GM06990 (cell line): ENCODE data around the gene MFAP2.

Source experiments
- DNase-seq: peaks from one replicate; pipeline ENCODE4 v3.0.0-alpha.2; 2011; ENCODE audit not compliant: insufficient read length; ENCODE audit errors: extremely low read depth
- H3K27me3 ChIP-seq: replicated peaks from 2 replicates; pipeline ENCODE4 v1.6.0; 2011; ENCODE audit warnings: low read length; ENCODE audit not compliant: control insufficient read depth, insufficient read depth
- H3K36me3 ChIP-seq: 2 replicates; pipeline ENCODE4 v1.5.1; 2011; ENCODE audit warnings: low read length; ENCODE audit not compliant: control insufficient read depth, insufficient read depth
- H3K4me3 ChIP-seq: replicated peaks from 2 replicates; pipeline ENCODE4 v1.5.1; 2011; ENCODE audit warnings: low read depth, mild to moderate bottlenecking, control low read depth, low read length
- TF ChIP-seq, protein P1 (sequence below): IDR thresholded peaks from 2 replicates; pipeline ENCODE4 v1.5.1; 2011; ENCODE audit warnings: low read length, control low read depth, mild to moderate bottlenecking, inconsistent platforms; ENCODE audit not compliant: insufficient read depth, poor library complexity, severe bottlenecking

The MFAP2 gene

DNA sequence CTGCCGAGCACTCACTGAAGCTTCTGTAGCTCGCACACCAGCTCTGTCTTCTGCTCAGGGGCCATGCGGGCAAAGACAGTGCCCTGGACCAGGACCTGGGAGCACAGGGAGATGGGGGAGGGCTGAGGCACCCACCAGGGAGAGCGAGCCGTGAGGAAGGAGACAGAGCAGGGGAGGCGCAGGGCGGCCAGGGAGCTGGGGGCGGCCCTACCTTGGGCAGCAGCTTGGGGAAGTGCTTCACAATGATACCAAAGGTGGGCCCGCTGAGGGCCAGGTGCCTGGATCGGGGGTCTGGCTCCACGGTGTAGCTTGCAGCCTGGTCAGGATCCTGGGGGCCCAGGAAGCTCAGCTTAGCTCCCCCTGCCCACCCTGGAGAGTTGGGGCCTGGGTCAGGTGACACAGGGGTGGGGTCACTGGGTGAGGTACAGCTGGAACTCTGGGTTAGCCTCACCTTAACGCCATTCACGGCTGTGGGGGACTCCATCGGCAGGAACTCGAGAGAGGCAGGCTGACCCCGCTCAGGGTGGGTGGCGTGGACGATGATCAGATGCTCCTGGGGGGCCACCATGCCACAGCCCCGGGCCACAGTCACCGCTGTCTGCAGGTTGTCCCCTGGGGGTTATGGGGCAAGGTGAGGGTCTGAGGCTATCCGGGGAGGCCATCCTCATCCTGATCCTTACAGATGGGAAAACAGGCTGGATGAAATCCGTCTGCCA is 9.4 kb upstream of the MFAP2 start:
- Histone ChIP-seq H3K4me3 (no peak overlapping the region), H3K36me3 (peaks cover 5% of the 10 kb centered on the region), H3K27me3 (no peaks in the 10 kb centered on the region)
- no peak for DNase-seq
- TF ChIP-seq, protein P1, sequence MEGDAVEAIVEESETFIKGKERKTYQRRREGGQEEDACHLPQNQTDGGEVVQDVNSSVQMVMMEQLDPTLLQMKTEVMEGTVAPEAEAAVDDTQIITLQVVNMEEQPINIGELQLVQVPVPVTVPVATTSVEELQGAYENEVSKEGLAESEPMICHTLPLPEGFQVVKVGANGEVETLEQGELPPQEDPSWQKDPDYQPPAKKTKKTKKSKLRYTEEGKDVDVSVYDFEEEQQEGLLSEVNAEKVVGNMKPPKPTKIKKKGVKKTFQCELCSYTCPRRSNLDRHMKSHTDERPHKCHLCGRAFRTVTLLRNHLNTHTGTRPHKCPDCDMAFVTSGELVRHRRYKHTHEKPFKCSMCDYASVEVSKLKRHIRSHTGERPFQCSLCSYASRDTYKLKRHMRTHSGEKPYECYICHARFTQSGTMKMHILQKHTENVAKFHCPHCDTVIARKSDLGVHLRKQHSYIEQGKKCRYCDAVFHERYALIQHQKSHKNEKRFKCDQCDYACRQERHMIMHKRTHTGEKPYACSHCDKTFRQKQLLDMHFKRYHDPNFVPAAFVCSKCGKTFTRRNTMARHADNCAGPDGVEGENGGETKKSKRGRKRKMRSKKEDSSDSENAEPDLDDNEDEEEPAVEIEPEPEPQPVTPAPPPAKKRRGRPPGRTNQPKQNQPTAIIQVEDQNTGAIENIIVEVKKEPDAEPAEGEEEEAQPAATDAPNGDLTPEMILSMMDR: no peak

DNA sequence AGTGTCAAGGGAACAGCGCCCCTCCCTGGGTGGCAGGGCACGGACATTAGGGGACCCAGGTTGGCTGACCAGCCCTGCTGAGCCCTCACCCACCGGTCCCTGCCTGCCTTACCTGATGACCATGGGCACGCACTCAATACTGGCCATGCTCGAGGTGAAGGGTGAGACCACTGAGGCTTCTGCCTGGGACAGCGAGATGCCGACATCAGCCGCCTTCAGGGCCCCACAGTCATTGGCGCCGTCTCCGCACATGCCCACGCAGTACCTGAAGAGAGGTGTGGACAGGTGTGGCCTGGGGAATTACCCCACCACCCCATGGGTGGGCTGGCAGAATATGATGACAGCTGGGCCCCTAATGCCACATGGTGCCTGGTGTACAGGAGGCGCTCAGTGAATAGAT is 7.8 kb upstream of the MFAP2 start:
- H3K36me3 ChIP-seq: peaks cover 5% of the 10 kb centered on the region
- H3K27me3 ChIP-seq: no peaks in the 10 kb centered on the region
- no peak for DNase-seq
- TF ChIP-seq, protein P1: no peak
- no peak overlapping the region for H3K4me3 ChIP-seq

DNA sequence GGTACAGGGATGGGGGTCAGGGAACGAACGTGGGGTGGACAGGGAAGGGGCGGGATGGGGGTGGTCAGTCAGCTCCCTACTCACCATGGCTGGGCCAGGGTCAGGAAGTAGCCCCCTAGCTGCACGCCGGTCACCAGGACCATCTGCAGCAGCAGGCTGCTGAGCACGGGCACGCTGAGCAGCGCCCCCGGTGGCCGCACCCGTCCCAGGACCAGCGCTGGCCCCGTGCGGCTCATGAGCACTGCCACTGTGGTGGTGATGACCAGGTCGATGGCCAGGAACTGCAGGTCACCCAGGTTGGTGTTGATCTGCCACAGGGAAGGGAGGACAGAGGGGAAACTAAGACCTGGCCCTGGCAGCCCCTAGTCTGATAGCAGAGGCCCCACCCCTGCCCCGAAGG is 6.5 kb upstream of the MFAP2 start:
- no peaks in the 10 kb centered on the region for H3K27me3 ChIP-seq
- H3K36me3 ChIP-seq: peaks cover 5% of the 10 kb centered on the region
- DNase-seq: no peak
- TF ChIP-seq, protein P1: peak; percentile 45
- no peak overlapping the region for H3K4me3 ChIP-seq

DNA sequence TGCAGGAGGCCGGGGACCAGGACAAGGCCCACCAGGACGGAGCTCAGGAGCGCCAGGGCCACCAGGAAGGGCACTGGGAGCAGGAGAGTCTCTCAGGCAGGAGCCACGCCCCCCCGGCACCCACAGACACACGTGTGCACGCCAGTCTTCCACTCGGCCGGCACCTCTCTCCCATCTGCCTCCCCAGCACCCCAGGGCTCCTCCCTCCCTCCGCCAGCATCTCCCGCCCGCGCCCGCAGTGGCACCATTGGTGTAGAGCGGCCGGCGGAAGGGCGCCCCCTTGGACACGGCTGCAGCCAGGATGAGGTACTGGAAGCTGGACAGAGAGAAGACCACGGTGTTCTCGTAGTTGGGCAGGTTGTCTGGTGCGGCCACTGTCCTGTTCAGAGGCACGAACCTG is 6.1 kb upstream of the MFAP2 start:
- Histone ChIP-seq H3K27me3 (no peaks in the 10 kb centered on the region), H3K4me3 (no peak overlapping the region), H3K36me3 (peaks cover 5% of the 10 kb centered on the region)
- DNase-seq: no peak
- TF ChIP-seq, protein P1: no peak

DNA sequence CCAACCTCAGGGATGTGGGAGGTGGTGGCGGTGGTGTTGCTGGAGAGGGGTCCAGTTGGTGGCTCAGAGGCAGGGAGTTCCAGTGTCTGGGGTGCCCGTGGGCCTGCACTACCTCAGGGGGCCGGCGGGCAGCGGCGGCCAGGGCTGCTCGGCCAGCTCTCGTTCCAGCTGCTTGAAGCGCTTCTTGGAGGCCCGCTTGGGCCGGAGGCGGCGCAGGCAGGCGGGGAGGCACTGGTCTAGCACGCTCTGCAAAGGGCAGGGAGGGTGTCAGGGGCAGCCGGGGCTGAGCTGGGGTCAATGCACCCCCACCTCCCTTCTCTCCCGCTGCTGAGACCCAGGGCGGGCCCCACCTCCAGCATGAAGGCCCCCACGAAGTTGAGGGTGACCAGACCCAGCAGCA is 5.7 kb upstream of the MFAP2 start:
- no peak for DNase-seq
- Histone ChIP-seq H3K36me3 (peaks cover 5% of the 10 kb centered on the region), H3K4me3 (no peak overlapping the region), H3K27me3 (no peaks in the 10 kb centered on the region; the same call in 1 of the 2 replicates)
- TF ChIP-seq, protein P1: no peak
